Effector memory CD8-positive, alpha-beta T cell (primary cell): ENCODE results near the gene NINJ2.

Experiments
- ATAC-seq: fragments of 150-1000 bp; cut with Tn5 transposase; replicated peaks from 2 replicates; pipeline ENCODE4 v1.10.0; 2021; ENCODE audit warnings: mild to moderate bottlenecking, moderate library complexity
- DNase-seq, 3 experiments: peaks; one replicate each; pipeline ENCODE4 v3.0.0; 2021
- H3K27ac Mint-ChIP-seq, 2 donors: one replicate each; pipeline ENCODE4 v1.8.0; 2022; ENCODE audit warnings: mild to moderate bottlenecking in 2 of 2, mixed read lengths in 2 of 2, moderate library complexity in 2 of 2
- H3K27me3 Mint-ChIP-seq, 2 donors: one replicate each; pipeline ENCODE4 v1.8.0; 2022; ENCODE audit warnings: mixed read lengths in 2 of 2
- H3K36me3 Mint-ChIP-seq: one replicate; pipeline ENCODE4 v1.8.0; 2022; ENCODE audit warnings: mild to moderate bottlenecking, moderate library complexity, mixed read lengths; ENCODE audit not compliant: insufficient read depth
- H3K4me1 Mint-ChIP-seq, 2 donors: one replicate each; pipeline ENCODE4 v1.8.0; 2022; ENCODE audit warnings: low read depth in 2 of 2, mixed read lengths in 2 of 2
- H3K4me3 Mint-ChIP-seq, 2 donors: one replicate each; pipeline ENCODE4 v1.8.0; 2022; ENCODE audit warnings: mild to moderate bottlenecking in 2 of 2, mixed read lengths in 2 of 2, moderate library complexity in 2 of 2
- H3K9me3 Mint-ChIP-seq, 2 donors: one replicate each; pipeline ENCODE4 v1.8.0; 2022; ENCODE audit warnings: mixed read lengths in 2 of 2

Gene NINJ2

DNA sequence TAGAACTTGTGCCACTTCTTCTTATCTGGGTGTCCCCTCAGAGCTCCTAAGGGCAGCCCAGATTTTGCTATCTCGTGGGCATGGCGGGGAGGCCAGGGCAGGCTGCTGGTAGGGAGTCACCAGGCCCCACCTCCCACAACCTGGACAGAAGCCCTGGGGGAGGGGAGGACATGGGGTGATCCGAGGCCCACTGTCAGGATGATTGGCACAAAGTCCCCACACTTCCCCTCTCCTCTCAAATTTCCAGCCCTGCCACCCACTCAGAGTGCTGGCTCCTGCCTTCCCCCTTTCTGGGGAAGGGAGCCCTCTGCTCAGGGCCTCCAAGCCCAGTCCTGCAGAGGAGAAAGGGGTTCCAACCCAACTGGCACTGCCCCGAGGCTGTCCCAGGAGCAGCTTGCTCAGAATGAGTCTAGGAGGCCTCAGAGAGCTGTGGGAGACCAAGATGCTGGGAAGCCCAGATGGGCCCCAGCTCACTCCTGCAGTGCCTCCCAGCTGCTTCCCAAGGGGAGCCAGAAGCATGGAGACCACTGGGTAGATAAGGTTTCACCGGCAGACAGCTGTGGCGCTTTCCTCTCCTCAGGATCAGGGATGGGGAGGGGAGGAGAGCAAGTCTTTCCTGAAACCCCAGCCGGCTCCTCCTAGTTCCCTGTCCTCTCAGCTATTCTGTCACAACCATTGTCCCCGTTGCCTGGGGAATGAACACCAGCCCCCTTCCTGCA lies 120.7 kb downstream of the NINJ2 start:
- Mint-ChIP-seq H3K36me3 (peaks cover 7% of the 10 kb centered on the region), H3K9me3 (no peaks in the 10 kb centered on the region), H3K4me3 (no peak overlapping the region), H3K27me3 (peaks cover 7 to 20% of the 10 kb centered on the region in 2 donors), H3K27ac (peak overlapping the region; percentile 26 to 81), H3K4me1 (peaks cover 24 to 41% of the 10 kb centered on the region in 2 donors)
- ATAC-seq (no peak), DNase-seq (no peak)

DNA sequence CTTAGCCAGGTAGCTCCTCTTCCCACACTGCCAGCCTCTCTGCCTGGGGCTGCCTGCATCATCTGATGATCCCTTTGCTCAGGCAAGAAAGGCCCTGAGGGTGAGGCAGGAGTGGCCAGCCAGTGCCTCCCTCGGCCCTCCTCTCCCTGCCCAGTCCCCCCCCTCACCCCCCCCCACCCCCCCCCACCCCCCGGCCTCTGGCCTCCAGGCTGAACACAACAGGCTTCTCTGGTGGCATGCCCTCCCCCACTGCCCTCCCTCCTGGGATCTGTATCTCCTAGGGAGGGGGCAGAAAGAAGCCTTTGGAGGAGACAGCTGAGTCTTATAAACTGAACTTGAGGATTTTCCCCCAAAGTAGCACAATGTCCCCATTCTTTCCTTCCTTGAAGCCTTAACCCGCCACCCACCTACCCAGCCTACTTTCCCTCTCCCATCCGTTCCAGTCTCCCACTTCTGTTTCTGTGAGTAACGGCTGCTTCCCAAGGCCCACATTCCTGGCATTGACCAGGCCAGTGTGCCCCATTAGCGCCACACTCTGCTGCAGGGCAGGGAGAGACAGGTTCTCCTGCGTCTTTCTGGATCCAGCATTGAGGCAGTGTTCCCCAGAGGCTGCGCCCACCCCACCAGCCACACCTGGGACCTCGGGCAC lies 121.4 kb downstream of the NINJ2 start:
- peaks cover 7 to 14% of the 10 kb centered on the region in 2 donors for H3K27me3 Mint-ChIP-seq
- peaks cover 3% of the 10 kb centered on the region for H3K36me3 Mint-ChIP-seq
- DNase-seq (no peak), ATAC-seq (no peak)
- H3K9me3 Mint-ChIP-seq = no peaks in the 10 kb centered on the region
- H3K27ac Mint-ChIP-seq = peak overlapping the region in 1 of 2 donors; percentile 81
- peaks cover 21 to 37% of the 10 kb centered on the region in 2 donors for H3K4me1 Mint-ChIP-seq
- H3K4me3 Mint-ChIP-seq = no peak overlapping the region

DNA sequence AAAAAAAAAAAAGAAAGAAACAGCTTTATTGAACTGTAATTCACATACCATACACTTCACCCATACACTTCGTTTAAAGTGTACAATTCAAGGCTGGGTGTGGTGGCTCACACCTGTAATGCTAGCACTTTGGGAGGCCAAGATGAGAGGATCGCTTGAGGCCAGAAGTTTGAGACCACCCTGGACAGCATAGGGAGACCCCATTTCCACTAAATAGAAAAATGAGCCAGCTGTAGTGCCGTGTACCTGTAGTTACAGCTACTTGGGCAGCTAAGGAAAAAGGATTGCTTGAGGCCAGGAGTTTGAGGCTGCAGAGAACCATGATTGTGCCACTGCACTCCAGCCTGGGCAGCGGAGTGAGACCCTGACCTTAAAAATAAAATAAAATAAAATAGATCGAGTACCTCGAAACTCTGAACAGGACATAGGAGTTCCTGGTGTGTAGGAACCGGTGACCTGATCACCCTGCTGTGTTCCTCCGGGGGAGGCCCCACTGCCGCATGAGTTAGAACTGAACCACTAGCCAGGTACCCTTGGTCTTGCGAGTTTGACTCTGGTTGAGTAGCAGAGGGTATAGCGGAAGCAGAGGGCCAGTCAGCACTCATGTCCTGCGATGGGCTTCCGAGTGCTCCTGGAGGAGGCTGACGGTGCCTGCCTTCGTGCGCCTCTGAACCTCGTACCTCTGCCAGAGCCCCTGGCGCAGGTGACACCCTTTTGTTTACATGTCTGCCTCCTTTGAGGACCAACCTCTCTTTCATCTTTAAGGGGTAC lies 123.5 kb downstream of the NINJ2 start:
- ATAC-seq = no peak

DNA sequence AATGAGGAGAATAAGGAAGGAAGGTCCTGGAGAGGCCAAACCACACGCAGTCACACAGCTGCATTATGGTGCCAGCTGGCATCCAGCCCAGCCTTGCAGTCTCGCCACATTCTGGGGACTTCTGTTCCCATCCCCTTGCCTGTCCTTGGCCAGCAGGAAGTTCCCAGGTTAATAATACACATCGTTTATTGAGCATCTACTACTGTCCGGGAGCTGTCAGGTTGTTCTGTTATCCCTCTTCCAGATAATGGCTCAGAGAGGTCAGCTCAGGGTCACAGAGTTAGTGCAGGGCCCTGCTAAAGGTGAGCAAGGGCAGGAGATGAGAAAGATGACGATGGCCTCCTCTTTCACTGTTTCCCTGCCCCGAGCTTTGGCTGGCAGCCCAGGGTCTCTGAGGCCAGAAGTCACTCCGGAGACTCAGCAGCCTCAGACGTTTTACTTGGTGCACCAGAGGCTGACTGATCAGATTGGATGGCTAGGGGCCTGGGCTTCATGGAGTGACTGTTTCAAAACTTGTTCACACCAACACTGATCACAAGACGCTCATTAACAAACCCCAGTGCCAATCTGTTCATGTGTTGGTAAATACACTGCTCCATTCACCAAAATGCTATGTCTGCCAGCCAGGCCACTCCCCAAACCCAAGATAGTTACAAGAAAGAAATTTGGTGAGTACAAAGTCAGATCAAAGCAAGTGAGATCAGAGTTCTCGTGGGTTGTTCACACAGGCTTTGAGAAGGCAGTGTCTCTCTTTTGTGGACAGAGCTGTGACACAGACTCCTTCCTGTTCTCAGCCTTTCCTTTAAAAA lies 124.3 kb downstream of the NINJ2 start:
- ATAC-seq = peak; percentile 97
- Mint-ChIP-seq H3K9me3 (no peaks in the 10 kb centered on the region), H3K27ac (peak overlapping the region; percentile 76 to 86), H3K4me3 (peak overlapping the region; percentile 46 to 49), H3K27me3 (no peaks in the 10 kb centered on the region), H3K36me3 (no peaks in the 10 kb centered on the region), H3K4me1 (peaks cover 21% of the 10 kb centered on the region in 2 donors)
- peak; percentile 43 to 57 (median 46) for DNase-seq

More for the DNA sequence above, 123.5 kb downstream of the NINJ2 start:
- H3K27ac Mint-ChIP-seq = peak overlapping the region; percentile 76 to 86
- peak overlapping the region; percentile 46 to 49 for H3K4me3 Mint-ChIP-seq
- no peak for DNase-seq
- peaks cover 1 to 7% of the 10 kb centered on the region in 2 donors for H3K27me3 Mint-ChIP-seq
- no peaks in the 10 kb centered on the region for H3K36me3 Mint-ChIP-seq
- H3K9me3 Mint-ChIP-seq = no peaks in the 10 kb centered on the region
- H3K4me1 Mint-ChIP-seq = peaks cover 21 to 25% of the 10 kb centered on the region in 2 donors

DNA sequence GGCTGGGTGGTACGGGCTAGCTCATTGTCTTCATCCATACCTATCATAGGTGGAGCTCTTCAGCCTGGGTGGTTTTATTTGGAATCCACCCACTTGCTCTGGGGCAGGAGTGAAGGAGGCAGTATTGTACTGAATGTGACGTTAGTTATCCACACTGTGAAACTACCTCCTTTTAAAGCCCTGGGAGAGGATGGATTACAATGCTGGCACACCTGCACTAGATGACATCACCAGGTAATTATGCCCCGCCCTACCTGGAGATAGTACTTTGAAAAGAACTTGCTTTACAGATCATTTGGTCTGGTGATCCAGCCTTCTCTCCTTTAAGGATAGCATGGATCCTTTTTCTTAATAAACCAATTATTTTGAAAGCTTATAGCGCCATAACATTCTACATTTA lies 125.5 kb downstream of the NINJ2 start:
- Mint-ChIP-seq H3K27ac (peak overlapping the region; percentile 76 to 86), H3K4me3 (no peak overlapping the region), H3K9me3 (no peaks in the 10 kb centered on the region), H3K27me3 (no peaks in the 10 kb centered on the region), H3K36me3 (no peaks in the 10 kb centered on the region), H3K4me1 (peaks cover 21% of the 10 kb centered on the region in 2 donors)
- DNase-seq (no peak), ATAC-seq (no peak)

DNA sequence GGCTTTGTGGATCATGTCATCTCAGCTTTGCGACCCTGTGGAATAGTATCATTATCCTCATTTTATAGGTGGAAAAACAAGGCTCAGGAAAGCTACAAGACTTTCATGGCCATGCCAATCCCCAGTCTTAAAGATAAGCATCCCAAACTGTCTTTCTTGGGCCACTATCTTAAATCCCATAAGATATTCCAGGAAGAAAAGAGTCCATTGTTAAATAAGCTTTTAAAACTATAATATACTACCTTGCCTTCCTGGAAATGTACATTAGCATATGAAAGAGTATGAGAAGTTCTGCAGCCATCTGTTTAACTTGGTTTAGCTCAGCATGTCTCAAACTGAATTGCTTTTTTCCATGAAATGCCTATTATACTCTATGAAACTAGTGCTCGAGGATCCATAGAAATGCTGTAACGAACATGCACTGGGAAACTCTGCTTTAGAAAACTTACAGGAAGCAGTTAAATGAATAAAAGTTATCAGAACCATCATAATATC lies 126.4 kb downstream of the NINJ2 start:
- no peak overlapping the region for H3K27ac Mint-ChIP-seq
- H3K9me3 Mint-ChIP-seq = no peaks in the 10 kb centered on the region
- no peaks in the 10 kb centered on the region for H3K27me3 Mint-ChIP-seq
- ATAC-seq = no peak
- no peaks in the 10 kb centered on the region for H3K36me3 Mint-ChIP-seq
- H3K4me1 Mint-ChIP-seq = peaks cover 17 to 18% of the 10 kb centered on the region in 2 donors
- no peak for DNase-seq
- H3K4me3 Mint-ChIP-seq = no peak overlapping the region

DNA sequence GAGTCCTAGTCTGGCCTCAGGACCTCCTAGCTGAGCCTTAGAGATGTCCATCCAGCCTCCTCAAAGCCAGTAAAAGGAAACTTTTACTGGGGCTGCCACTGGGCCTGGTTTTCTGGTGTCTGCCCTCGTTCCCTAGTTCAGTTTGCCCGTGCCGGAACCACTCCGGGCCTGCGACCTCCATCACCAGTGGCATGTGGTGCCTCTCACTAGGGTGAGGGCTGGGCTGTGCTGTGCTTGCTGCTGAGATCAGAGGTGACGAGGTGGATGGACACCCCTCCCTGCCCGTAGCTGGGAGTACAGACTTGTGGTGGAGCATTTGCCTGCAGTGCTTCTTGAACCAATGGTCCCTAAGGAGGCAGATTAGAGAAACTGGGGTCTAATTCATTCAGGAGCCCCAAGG lies 127.8 kb downstream of the NINJ2 start:
- no peaks in the 10 kb centered on the region for H3K9me3 Mint-ChIP-seq
- no peak overlapping the region for H3K4me3 Mint-ChIP-seq
- H3K36me3 Mint-ChIP-seq = no peaks in the 10 kb centered on the region
- no peak for ATAC-seq
- H3K4me1 Mint-ChIP-seq = peaks cover 15 to 18% of the 10 kb centered on the region in 2 donors
- H3K27me3 Mint-ChIP-seq = no peaks in the 10 kb centered on the region
- H3K27ac Mint-ChIP-seq = no peak overlapping the region
- no peak for DNase-seq

DNA sequence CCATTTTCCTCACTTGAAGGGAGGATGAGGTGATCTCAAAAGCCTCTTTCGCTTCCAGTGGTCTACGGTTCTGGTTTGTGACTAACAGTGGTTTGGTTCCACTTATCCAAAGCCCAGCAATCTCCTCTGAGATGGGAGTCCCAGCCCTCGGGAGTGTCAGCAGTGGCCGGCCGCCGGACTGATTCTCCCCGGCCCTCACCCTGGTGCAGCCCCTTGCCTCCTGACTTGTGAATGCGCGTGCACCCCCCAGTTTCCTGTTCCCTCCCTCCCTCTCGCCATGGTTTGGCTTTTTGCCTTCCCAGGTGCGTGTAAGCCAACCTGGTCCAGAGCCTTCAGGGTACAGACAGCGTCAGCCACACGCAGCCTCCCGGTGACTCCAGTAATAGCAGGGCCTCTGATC lies 129.0 kb downstream of the NINJ2 start:
- no peaks in the 10 kb centered on the region for H3K27me3 Mint-ChIP-seq
- DNase-seq = no peak
- H3K4me3 Mint-ChIP-seq = no peak overlapping the region
- H3K36me3 Mint-ChIP-seq = no peaks in the 10 kb centered on the region
- ATAC-seq = no peak
- no peak overlapping the region for H3K27ac Mint-ChIP-seq
- H3K4me1 Mint-ChIP-seq = peaks cover 7% of the 10 kb centered on the region in 2 donors
- no peaks in the 10 kb centered on the region for H3K9me3 Mint-ChIP-seq

DNA sequence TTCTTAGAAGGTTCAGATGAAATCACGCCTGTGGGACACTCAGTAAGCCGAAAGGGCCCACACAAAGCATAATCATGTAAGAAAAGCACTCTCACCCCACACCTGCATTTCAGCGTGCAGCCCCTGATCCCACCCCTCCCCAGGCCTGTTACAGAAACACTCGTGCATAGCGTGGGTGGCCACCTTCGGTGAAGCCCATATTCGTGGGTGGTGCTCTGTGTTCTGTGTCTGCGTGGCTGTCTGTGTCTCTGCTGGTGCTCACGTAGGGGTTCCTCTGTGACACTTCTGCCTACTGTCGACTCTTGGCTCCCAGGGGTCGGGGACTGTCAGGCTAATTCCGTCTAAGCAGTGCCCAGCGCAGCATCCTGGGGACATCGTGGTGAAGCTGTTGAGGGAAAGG lies 129.5 kb downstream of the NINJ2 start:
- Mint-ChIP-seq H3K9me3 (no peaks in the 10 kb centered on the region), H3K27ac (no peak overlapping the region), H3K27me3 (no peaks in the 10 kb centered on the region), H3K4me3 (no peak overlapping the region), H3K36me3 (no peaks in the 10 kb centered on the region), H3K4me1 (peaks cover 2% of the 10 kb centered on the region in 2 donors)
- DNase-seq = no peak
- ATAC-seq = no peak

DNA sequence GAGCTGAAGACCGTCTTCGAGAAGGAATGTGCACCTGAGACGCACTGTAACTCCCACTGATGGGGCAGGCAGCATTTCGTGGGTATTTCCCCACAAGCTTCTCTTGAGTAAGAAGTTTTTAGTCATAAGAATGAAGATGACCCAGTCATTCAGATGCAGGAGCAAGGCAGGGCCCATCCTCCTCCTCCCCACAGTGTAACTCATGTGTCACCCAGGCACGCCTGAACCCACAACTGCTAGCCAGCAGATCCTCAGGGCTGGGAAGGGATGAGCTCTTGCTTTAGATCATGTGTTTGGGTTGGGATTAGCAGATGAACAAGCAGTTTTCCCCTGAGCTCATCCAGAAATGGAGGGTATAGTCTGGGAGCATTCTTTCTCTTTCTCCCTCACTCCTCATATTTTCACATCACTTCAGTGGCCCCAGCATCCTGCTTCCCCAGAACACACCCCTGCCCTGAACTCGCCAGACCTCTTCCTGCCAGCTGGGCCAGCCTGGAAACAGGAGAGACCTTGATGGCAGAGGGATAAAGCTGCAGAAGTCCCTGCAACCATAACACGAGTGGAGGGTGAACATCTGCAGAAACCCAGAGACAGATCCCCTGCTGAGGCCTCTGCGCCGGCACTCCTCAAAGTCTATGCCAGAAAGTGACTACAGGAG lies 130.2 kb downstream of the NINJ2 start:
- Mint-ChIP-seq H3K27ac (no peak overlapping the region), H3K4me1 (no peaks in the 10 kb centered on the region), H3K36me3 (no peaks in the 10 kb centered on the region), H3K4me3 (no peak overlapping the region), H3K9me3 (no peaks in the 10 kb centered on the region), H3K27me3 (no peaks in the 10 kb centered on the region)
- DNase-seq (no peak), ATAC-seq (no peak)

DNA sequence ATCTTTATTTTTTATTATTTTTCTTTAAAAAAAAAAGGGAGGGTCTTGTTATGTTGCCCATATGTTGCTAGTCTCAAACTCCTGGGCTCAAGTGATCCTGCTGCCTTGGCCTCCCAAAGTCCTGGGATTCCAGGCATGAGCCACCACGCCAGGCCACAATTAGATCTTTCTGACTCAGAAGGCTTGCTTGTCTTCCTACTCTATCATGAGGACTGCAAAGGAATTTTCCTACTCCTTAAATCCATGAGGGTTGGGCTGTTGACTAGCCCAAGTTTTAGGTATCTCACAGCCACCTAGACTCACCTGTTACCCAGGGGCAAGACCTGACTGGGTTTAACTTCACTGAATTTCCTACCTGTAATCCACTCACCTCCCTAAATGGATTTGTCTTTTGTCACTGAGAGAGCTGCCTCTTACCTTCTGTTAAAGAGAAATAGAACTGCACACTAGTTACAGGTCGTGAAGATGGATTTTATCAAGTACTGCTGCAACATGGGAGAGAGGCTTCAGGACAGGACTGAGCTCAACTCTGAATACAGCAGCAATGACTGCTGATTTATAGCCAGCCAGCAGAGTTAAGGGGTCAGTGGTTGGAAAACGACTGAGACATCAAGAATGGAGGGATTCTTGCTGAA lies 131.2 kb downstream of the NINJ2 start:
- Mint-ChIP-seq H3K4me3 (no peak overlapping the region), H3K27me3 (no peaks in the 10 kb centered on the region), H3K4me1 (peaks cover 0 to 4% of the 10 kb centered on the region in 2 donors), H3K36me3 (no peaks in the 10 kb centered on the region), H3K9me3 (no peaks in the 10 kb centered on the region), H3K27ac (no peak overlapping the region)
- DNase-seq = no peak
- no peak for ATAC-seq

DNA sequence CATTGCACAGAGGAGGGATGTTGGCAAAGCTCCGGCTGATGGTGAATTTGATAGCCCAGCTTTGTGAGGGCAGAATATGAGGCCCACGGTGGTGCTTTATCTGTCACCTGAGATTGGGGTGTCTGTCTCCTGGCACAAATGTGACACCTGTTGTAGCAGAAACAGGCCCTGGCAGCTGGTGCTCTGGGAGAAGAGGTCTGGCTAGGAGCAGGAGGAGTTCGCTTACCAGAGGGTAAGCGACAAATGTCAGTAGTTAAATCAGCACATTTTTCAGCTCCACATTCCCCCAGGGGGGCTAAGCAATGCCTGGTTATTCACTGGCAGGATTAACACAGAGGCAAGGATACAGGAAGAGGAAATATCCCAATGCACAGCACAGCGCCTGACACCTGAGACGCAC lies 132.4 kb downstream of the NINJ2 start:
- Mint-ChIP-seq H3K4me1 (peaks cover 0 to 4% of the 10 kb centered on the region in 2 donors), H3K27ac (no peak overlapping the region), H3K4me3 (no peak overlapping the region), H3K27me3 (no peaks in the 10 kb centered on the region), H3K36me3 (no peaks in the 10 kb centered on the region), H3K9me3 (no peaks in the 10 kb centered on the region)
- no peak for DNase-seq
- ATAC-seq = no peak
